GM18868 (cell line): ENCODE data around the gene AUTS2.

Experiments used
- ATAC-seq: cut with Tn5 transposase; IDR thresholded peaks from one replicate; pipeline ENCODE4 v1.9.1; 2021; ENCODE audit warnings: mild to moderate bottlenecking, moderate library complexity; ENCODE audit not compliant: unreplicated experiment

Gene AUTS2

GRCh38 chr7:70619659-70620058, 1021.4 kb downstream of the AUTS2 start:
- ATAC-seq = no peak

DNA sequence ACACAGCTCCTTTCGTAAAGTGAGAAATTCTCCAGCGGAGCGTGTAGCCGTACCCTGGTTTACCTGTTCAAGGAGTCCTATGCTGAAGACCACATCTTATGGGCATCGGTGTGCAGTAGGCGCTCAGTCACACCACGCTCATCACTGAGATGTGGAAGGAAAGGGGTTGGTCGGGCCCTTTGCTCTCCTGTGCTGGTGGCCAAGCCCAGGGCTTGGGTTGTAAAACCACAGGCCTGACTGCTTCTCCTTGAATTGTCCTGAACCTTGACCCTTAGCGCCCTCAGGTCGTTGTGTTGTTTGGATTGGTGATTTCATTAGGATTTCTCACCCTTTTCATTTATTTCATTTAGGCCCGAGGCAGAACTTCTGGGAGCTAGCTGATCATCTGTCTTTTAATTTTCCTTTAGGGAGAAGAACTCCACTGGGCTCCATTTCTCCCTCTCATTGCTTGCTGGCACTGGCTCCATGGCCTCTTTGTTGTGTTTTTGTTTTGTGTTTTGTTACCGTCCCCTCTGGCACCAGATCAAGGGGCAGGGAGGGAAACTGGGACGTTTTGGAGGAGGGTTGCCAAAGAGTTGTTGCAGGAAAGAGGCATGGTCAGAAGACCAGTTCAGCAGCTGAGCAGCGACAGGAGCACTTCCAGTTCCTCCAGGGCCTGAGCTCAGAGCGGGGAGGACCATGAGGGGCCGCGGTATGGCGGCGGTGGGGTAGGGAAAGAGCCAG, 1022.2 kb downstream of the AUTS2 start:
- no peak for ATAC-seq

DNA sequence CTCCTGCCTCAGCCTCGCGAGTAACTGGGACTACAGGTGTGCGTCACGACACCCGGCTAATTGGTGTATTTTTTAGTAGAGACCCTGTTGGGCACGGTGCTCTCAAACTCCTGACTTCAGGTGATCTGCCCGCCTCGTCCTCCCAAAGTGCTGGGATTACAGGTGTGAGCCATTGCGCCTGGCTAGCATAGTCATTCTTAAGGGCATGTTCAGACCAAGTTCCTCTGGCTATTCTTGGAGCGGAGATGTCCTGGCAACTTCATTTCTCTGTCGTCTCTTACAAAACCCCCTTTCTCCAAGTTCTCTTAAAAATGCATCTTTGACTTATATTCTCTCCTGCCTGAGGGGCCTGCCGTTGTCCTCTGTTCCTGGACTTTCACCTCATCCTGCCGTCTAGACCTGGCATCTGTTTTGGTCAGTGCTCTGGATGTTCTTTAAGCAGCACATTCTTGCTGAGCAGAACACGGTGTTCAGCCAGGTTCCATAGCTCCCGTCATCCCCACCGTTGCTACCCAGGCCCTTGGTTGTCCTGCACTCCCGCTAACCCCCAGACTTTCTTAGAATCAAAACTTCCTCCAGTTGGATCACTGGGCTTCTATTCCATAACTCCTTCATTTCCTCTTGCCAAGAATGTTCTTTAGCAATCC, 1023.8 kb downstream of the AUTS2 start:
- no peak for ATAC-seq

GRCh38 chr7:70622936-70623335, 1024.7 kb downstream of the AUTS2 start:
- ATAC-seq = no peak

- ATAC-seq = no peak
Measured at GRCh38 chr7:70624500-70625103, 1026.3 kb downstream of the AUTS2 start.

- no peak for ATAC-seq
Measured at GRCh38 chr7:70627461-70627860, 1029.2 kb downstream of the AUTS2 start.

- no peak for ATAC-seq
Measured at GRCh38 chr7:70630440-70630817, 1032.2 kb downstream of the AUTS2 start.

GRCh38 chr7:70630818-70631457, 1032.7 kb downstream of the AUTS2 start:
- no peak for ATAC-seq

DNA sequence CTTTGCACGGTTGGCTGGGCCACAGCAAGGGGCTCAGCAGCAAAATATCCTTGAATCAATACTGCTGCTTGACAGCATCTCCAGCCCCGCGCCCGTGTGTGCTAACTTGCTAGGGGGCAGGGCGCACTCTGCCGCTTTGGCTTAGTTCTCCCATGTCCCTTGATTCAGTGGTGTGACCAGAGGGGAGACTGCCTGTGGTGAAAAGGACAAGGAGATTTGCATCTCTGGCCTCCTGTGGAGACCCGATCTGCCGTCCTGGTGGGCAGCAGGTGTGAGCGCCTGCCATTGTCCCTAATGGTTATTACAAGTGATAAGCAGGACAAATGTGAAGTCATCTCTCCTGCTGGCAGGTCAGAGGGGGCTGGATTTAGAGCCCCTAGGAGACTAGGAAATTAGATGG, 1033.4 kb downstream of the AUTS2 start:
- ATAC-seq = no peak

DNA sequence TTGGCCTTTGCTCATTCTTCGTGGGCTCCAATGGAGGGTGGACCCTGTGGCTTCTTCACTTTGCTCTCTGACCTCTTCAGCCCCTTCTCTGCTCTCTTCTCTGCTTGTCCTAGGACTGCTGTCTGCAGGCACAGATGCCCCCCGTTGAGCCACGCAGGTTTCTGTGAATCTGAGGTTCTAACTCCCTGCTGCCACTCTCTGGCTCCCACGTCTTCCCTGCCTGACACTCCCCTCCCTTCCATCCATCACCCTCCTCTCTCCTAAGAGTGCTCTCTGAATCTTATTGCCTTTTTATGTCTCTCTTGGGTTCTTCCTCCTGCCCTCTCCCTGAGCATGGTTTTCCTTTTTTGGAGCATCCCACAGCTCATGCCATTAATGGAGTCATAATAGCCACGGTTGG, 1034.1 kb downstream of the AUTS2 start:
- ATAC-seq = no peak

- ATAC-seq = no peak
Measured at GRCh38 chr7:70634071-70634470, 1035.8 kb downstream of the AUTS2 start.

DNA sequence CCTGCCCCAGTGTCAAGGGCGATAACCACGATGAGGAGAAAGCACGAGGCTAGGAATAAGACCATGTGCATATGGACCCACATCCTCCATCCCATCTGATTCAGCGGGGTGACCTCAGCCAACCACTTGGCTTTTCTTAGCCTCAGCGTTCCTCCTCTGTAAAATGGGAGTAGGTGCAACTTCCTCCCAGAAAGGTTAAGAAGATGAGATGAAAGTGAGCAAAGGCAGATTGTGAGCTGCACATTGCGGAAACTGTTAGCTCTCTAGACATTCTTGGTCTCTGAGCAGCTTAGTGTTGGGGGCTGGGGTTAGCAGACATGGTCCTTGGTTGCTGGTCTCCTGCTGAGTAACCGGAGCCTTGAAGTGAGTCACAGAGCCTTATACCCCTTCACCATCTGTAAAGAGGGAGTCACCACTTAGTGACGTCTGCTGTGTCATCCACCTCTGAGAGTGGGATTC, 1036.4 kb downstream of the AUTS2 start:
- no peak for ATAC-seq

- ATAC-seq = no peak
Measured at GRCh38 chr7:70635633-70636032, 1037.4 kb downstream of the AUTS2 start.

DNA sequence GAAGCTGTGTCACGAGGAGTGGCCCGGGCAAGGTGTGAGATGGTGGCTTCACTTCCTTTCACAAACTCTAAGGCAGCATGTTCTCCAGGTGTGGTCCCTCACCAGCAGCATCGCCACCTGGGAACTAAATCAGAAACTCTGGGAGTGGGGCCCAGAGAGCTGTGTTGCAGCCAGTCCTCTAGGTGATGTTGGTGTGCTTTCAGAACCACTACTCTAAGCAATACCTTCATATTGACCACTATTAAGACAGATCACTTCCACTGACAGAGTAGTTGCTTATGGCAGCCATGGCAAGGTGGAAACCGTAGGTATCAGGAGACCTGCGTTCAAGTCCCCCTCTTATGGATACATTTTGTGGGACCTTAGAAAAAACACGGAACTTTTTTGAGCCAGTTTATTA, 1037.9 kb downstream of the AUTS2 start:
- no peak for ATAC-seq

- no peak for ATAC-seq
Measured at GRCh38 chr7:70637726-70638125, 1039.5 kb downstream of the AUTS2 start.

- ATAC-seq = no peak
Measured at GRCh38 chr7:70638158-70639107, 1040.2 kb downstream of the AUTS2 start.

DNA sequence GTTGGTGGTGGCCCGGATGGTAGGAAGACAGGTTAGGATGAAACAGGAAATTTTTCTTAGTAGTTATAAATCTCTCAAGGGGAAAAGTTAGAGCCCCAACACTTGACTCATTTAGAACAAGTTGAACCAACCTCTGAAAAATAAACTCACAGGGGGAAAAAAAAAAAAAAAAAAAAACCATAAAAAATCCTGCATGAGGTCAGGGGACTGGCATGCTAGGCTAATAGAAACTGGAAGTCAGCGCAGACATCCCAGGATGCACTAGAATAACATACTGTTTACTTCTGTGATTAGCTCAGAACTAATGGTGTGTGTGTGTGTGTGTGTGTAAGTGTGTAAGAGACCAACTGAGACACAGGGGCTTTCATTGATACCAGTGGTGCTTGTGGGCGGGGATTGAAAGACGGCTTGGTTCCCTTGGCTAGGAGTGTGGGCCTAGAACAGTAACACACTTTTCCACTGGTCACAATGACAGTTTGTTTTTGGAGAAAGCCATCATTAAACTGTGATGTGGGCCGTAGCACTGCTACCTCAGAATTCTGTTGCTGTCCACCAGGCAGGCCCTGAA, 1042.1 kb downstream of the AUTS2 start:
- ATAC-seq = no peak

GRCh38 chr7:70641882-70642281, 1043.6 kb downstream of the AUTS2 start:
- no peak for ATAC-seq

GRCh38 chr7:70645279-70645678, 1047.0 kb downstream of the AUTS2 start:
- no peak for ATAC-seq

DNA sequence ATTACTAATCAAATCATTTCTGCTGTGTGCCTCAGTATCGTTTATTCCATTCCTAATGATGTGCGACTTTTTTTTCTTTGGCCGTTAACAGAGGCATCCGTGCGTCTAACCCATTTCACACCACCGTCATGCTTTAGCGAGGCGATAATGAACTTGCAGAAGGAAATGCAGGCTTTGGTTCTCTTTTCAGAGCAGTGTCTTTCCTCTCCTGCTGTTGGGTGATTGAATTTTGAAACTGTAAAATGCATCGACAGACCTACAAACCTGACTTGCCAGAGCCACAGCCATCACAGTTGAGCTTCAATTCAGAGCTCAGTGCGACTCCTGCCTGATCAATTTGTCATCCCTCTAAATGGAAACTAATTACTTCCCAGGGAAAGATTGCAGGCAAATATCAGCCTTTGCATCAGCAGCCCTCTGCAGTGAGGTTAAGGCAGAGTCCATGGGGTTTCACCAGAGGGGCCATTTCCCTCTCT, 1047.6 kb downstream of the AUTS2 start:
- no peak for ATAC-seq
